ENCODE measurements around the gene NR2C2AP. TPM values are rescaled to one million over a fixed set of nuclear protein-coding genes. Genes with fewer than 3 reads are reported as not detected.

NR2C2AP gene
- total and polyA plus RNA-seq, 3 donors from 2014 or later, result 7.0 to 9.6 (median 9.4) TPM

DNA sequence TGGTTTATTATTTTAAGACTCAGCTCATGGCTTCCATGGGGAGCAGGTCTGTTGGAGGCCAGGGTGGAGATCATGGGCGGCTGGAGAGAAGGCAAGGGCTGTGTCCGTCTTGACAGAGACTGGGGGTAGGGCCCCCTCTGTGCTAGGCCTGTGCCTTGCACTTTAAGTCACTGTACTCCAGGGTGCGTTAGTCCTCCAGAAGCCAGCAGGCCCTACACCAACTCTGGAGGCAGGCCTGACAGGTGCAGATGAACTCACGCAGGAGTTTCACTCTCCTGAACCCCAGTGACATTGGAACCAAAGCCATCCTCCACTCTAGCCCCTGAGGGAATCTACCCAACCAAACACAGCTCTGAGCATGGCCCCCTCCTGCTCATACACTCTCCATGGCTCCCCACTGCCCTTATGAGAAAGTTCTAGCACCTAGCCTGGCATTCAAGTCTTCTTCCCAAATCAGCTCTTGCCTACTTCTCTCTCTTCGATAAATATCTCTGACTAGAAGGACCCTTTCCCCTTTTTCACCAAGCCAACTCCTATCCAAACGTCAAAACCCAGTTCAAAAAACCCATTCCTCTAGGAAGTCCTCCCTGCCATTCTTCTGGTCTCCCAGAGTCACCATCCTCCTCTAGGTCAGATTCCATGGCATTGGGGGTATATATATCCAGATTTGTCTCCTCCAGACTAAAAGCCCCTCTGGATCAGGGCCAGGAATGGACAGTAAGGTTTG, 48.3 kb downstream of the NR2C2AP start:
- TF ChIP-seq POLR2A (IDR thresholded peaks at IDR 0.05), result no peak
- TF ChIP-seq, protein P1, sequence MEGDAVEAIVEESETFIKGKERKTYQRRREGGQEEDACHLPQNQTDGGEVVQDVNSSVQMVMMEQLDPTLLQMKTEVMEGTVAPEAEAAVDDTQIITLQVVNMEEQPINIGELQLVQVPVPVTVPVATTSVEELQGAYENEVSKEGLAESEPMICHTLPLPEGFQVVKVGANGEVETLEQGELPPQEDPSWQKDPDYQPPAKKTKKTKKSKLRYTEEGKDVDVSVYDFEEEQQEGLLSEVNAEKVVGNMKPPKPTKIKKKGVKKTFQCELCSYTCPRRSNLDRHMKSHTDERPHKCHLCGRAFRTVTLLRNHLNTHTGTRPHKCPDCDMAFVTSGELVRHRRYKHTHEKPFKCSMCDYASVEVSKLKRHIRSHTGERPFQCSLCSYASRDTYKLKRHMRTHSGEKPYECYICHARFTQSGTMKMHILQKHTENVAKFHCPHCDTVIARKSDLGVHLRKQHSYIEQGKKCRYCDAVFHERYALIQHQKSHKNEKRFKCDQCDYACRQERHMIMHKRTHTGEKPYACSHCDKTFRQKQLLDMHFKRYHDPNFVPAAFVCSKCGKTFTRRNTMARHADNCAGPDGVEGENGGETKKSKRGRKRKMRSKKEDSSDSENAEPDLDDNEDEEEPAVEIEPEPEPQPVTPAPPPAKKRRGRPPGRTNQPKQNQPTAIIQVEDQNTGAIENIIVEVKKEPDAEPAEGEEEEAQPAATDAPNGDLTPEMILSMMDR (IDR thresholded peaks at IDR 0.05), result no peak
- H3K36me3 ChIP-seq (ENCODE audit: low read depth, missing control alignments), result no peaks in the 10 kb centered on the region
- no peaks in the 10 kb centered on the region for H3K9me3 ChIP-seq
- H3K4me1 ChIP-seq, result no peaks in the 10 kb centered on the region
- H3K27ac ChIP-seq, result no peak overlapping the region
- intact Hi-C loops (cut with DNase I; ENCODE audit: low total_unique reads), result no loop called here
- DNase-seq, result no peak
- no peaks in the 10 kb centered on the region for H3K27me3 ChIP-seq
- H3K4me3 ChIP-seq, result no peak overlapping the region
- 95 to 96% methylated on average over 4 to 6 of the region's 6 CpGs for WGBS, 2 donors

DNA sequence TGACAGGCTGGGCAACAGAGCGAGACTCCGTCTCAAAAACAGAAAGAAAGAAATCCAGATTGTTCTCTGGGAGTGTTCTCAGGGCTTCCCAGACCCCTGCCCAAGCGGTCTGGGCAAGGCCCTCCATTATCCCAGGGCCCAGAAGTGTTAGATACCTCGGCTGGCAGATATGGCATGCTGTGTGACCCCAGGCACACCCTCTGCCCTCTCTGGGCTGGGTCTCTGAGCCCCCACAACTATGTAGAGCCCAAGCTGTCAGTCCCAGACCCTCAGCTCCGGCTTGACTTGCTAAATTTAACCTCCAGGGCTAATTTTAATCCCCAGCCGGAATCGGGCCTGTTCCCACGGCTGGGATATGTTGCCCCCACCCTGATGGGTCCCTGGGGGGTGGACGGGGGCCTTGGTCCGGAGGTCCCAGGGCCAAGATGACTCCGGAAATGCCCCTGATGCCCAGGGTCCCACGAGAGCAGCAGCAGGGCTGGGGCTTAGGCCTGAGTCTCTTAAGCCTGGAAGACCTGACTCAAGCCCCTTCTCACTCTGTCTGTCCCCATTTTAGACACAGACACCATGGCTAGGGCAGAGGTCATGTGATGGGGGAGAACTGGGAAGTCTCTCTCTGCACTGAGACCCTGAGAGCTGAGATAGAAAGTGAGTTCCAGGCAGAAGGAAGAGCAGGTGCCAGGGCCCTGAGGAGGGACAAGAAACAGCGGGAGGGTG, 50.4 kb downstream of the NR2C2AP start:
- DNase-seq, result no peak
- no peak for TF ChIP-seq POLR2A (IDR thresholded peaks at IDR 0.05)
- TF ChIP-seq, protein P1 (IDR thresholded peaks at IDR 0.05), result no peak
- H3K4me1 ChIP-seq, result no peaks in the 10 kb centered on the region
- H3K9me3 ChIP-seq, result no peaks in the 10 kb centered on the region
- no peak overlapping the region for H3K27ac ChIP-seq
- H3K36me3 ChIP-seq (ENCODE audit: low read depth, missing control alignments), result no peaks in the 10 kb centered on the region
- WGBS, 2 donors, result 85 to 95% methylated on average over 5 to 13 of the region's 13 CpGs
- no peaks in the 10 kb centered on the region for H3K27me3 ChIP-seq
- intact Hi-C loops (cut with DNase I; ENCODE audit: low total_unique reads), result no loop called here
- no peak overlapping the region for H3K4me3 ChIP-seq

DNA sequence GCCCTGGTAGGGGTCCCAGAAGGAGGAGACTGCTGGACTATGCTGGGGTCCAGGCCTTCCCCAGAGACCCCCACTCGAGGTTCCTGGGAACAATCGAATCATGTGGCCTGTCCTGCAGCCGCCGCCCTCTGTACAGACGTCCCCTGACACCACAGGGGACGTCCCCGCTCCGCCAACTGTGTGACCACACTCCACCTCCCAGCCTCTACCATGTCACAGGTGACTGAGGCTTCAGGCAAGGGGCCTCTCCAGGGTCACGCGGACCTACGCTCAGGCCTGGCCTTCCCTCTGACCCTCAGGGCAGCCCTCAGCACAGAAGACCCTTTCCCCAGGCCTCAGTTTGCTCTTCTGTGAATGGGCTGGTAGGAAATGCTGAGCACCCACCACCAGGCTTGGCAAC, 51.8 kb downstream of the NR2C2AP start:
- no peaks in the 10 kb centered on the region for H3K9me3 ChIP-seq
- intact Hi-C loops (cut with DNase I; ENCODE audit: low total_unique reads), result no loop called here
- no peak overlapping the region for H3K4me3 ChIP-seq
- no peaks in the 10 kb centered on the region for H3K36me3 ChIP-seq (ENCODE audit: low read depth, missing control alignments)
- H3K4me1 ChIP-seq, result no peaks in the 10 kb centered on the region
- 89 to 90% methylated on average over 2 to 11 of the region's 11 CpGs for WGBS, 2 donors
- TF ChIP-seq POLR2A (IDR thresholded peaks at IDR 0.05), result no peak
- TF ChIP-seq, protein P1 (IDR thresholded peaks at IDR 0.05), result no peak
- DNase-seq, result no peak
- no peak overlapping the region for H3K27ac ChIP-seq
- no peaks in the 10 kb centered on the region for H3K27me3 ChIP-seq

Small RNA genes lying within 50 kb of the gene (small RNA-seq; reads per million reads assigned to genes)
- gene RNU6-1028P, result 0 reads per million in 2 donors

Other genes starting within 250 kb of the NR2C2AP start
- gene SUGP2, start 169.9 kb downstream of the NR2C2AP start, total RNA-seq, result 100 to 1,000 TPM; 176 to 254 TPM
- 331 TPM for gene SUGP2, start 169.9 kb downstream of the NR2C2AP start, polyA plus RNA-seq (ENCODE audit: insufficient read depth, low read depth, low replicate concordance)
- gene ARMC6, start 169.8 kb downstream of the NR2C2AP start, total RNA-seq, result 10 to 100 TPM; 53.2 to 57.0 TPM
- 62.0 TPM for gene ARMC6, start 169.8 kb downstream of the NR2C2AP start, polyA plus RNA-seq (ENCODE audit: insufficient read depth, low read depth, low replicate concordance)
- 10 to 100 TPM; 14.3 to 14.7 TPM for gene SLC25A42, start 139.4 kb downstream of the NR2C2AP start, total RNA-seq
- 14.0 TPM for gene SLC25A42, start 139.4 kb downstream of the NR2C2AP start, polyA plus RNA-seq (ENCODE audit: insufficient read depth, low read depth, low replicate concordance)
- 10 to 100 TPM; 17.4 to 18.7 TPM for gene TMEM161A, start 64.9 kb downstream of the NR2C2AP start, total RNA-seq
- gene TMEM161A, start 64.9 kb downstream of the NR2C2AP start, polyA plus RNA-seq (ENCODE audit: insufficient read depth, low read depth, low replicate concordance), result 13.2 TPM
- 1 to 10 TPM; 3.0 to 5.7 TPM for gene MEF2B, start 33.2 kb downstream of the NR2C2AP start, total RNA-seq
- 3.1 TPM for gene MEF2B, start 33.2 kb downstream of the NR2C2AP start, polyA plus RNA-seq (ENCODE audit: insufficient read depth, low read depth, low replicate concordance)
- gene BORCS8, start 11.3 kb downstream of the NR2C2AP start, total RNA-seq, result 10 to 100 TPM; 17.7 to 25.7 TPM
- 36.6 TPM for gene BORCS8, start 11.3 kb downstream of the NR2C2AP start, polyA plus RNA-seq (ENCODE audit: insufficient read depth, low read depth, low replicate concordance)
- gene RFXANK, start 11.2 kb downstream of the NR2C2AP start, total RNA-seq, result 10 to 100 TPM; 35.1 to 40.4 TPM
- 35.7 TPM for gene RFXANK, start 11.2 kb downstream of the NR2C2AP start, polyA plus RNA-seq (ENCODE audit: insufficient read depth, low read depth, low replicate concordance)
- 1 to 10 TPM; 3.3 to 3.7 TPM for gene NCAN, start 8.5 kb upstream of the NR2C2AP start, total RNA-seq
- 2.3 TPM for gene NCAN, start 8.5 kb upstream of the NR2C2AP start, polyA plus RNA-seq (ENCODE audit: insufficient read depth, low read depth, low replicate concordance)
- 1 to 10 TPM in 1 of 2 donors, under 1 TPM in 1; 0.93 to 1.2 TPM for gene TM6SF2, start 69.9 kb upstream of the NR2C2AP start, total RNA-seq
- 0.96 TPM for gene TM6SF2, start 69.9 kb upstream of the NR2C2AP start, polyA plus RNA-seq (ENCODE audit: insufficient read depth, low read depth, low replicate concordance)
- 10 to 100 TPM; 87.4 to 98.8 TPM for gene SUGP1, start 117.1 kb upstream of the NR2C2AP start, total RNA-seq
- 89.8 TPM for gene SUGP1, start 117.1 kb upstream of the NR2C2AP start, polyA plus RNA-seq (ENCODE audit: insufficient read depth, low read depth, low replicate concordance)
- gene MAU2, start 117.4 kb upstream of the NR2C2AP start, total RNA-seq, result 100 to 1,000 TPM; 143 to 151 TPM
- 77.2 TPM for gene MAU2, start 117.4 kb upstream of the NR2C2AP start, polyA plus RNA-seq (ENCODE audit: insufficient read depth, low read depth, low replicate concordance)
- 100 to 1,000 TPM; 163 to 197 TPM for gene GATAD2A, start 202.3 kb upstream of the NR2C2AP start, total RNA-seq
- 109 TPM for gene GATAD2A, start 202.3 kb upstream of the NR2C2AP start, polyA plus RNA-seq (ENCODE audit: insufficient read depth, low read depth, low replicate concordance)

All from testis (tissue), 3 donors.